Activated naive CD8-positive, alpha-beta T cell treated with anti-CD3 and anti-CD28 coated beads for 36 hours (primary cell): ENCODE results near the gene ATF2. TPM values are rescaled to one million over a fixed set of nuclear protein-coding genes. Genes with fewer than 3 reads are reported as not detected.

Source experiments
- DNase-seq: peaks from one replicate; pipeline ENCODE4 v3.0.0; 2021
- H3K27ac Mint-ChIP-seq: one replicate; pipeline ENCODE4 v1.8.0; 2022; ENCODE audit warnings: mild to moderate bottlenecking, moderate library complexity, mixed read lengths
- H3K27me3 Mint-ChIP-seq: one replicate; pipeline ENCODE4 v1.8.0; 2022; ENCODE audit warnings: mild to moderate bottlenecking, mixed read lengths
- H3K36me3 Mint-ChIP-seq: one replicate; pipeline ENCODE4 v1.8.0; 2021; ENCODE audit warnings: mild to moderate bottlenecking, mixed read lengths
- H3K4me1 Mint-ChIP-seq: one replicate; pipeline ENCODE4 v1.8.0; 2021; ENCODE audit warnings: mixed read lengths
- H3K4me3 Mint-ChIP-seq: one replicate; pipeline ENCODE4 v1.8.0; 2022; ENCODE audit warnings: mild to moderate bottlenecking, moderate library complexity, mixed read lengths
- H3K9me3 Mint-ChIP-seq: one replicate; pipeline ENCODE4 v1.8.0; 2022; ENCODE audit warnings: mixed read lengths
- total RNA-seq, 2 experiments: library from RNA; stranded (reverse); gene quantifications; one replicate each; pipeline ENCODE4 v1.2.3, GENCODE V29; 2021

Gene ATF2
- total RNA-seq, 2 experiments from 2014 or later = 43.1 to 44.5 TPM

DNA sequence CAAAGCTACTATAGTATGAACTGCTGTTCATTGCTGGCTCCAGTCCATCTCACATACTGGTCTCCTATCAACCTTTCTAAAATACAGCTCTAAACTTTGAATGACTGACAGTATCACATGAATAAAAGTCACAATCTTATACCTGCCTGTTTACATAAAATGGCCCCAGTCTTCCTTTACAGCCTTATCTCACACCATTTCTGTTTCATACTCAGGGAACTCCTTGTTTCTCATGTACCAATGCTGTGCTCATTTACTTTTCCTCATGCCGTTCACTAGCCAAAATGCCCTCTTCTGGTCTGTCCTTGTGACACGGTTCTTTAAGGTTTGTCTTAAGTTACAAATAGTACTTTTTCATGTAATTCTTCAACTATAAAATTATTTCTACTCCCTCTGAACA, 7.3 kb upstream of the ATF2 start:
- Mint-ChIP-seq H3K4me1 (peaks cover 23% of the 10 kb centered on the region), H3K27ac (no peak overlapping the region), H3K9me3 (no peaks in the 10 kb centered on the region), H3K27me3 (no peaks in the 10 kb centered on the region), H3K4me3 (no peak overlapping the region), H3K36me3 (peaks cover 38% of the 10 kb centered on the region)
- no peak for DNase-seq

DNA sequence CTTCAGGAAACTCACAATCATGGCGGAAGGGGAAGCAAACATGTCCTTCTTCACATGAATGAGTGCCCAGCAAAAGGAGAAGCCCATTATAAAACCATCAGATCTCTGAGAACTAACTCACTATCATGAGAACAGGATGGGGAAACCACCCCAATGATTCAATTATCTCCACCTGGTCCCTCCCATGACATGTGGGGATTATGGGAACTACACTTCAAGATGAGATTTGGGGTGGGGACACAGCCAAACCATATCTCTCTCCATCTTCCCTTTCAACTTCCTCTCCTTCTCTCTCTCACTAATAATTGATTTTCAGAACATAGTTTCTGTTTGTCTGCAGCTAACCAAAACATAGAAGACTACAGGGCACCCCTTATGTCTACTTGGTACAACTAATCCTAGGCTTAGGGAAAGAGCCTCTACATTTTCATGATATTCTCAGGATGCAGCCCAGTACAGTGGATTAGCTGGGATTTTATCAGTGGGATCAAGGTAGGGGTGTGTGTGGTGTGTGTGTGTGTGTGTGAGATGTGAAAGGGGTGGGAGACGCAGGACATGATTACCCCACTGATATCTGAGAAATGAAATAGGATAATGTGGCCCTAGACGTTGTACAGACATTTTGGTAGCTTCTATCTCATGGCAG, 2.8 kb upstream of the ATF2 start:
- Mint-ChIP-seq H3K9me3 (no peaks in the 10 kb centered on the region), H3K4me1 (peaks cover 17% of the 10 kb centered on the region), H3K27ac (no peak overlapping the region), H3K36me3 (peaks cover 14% of the 10 kb centered on the region), H3K4me3 (no peak overlapping the region), H3K27me3 (no peaks in the 10 kb centered on the region)
- no peak for DNase-seq

- no peaks in the 10 kb centered on the region for H3K27me3 Mint-ChIP-seq
- H3K4me3 Mint-ChIP-seq = peak overlapping the region; percentile 63
- H3K27ac Mint-ChIP-seq = peak overlapping the region; percentile 56
- H3K9me3 Mint-ChIP-seq = no peaks in the 10 kb centered on the region
- DNase-seq = no peak
- peaks cover 25% of the 10 kb centered on the region for H3K4me1 Mint-ChIP-seq
- peaks cover 9% of the 10 kb centered on the region for H3K36me3 Mint-ChIP-seq
Observed at GRCh38 chr2:175169191-175169590, 1.2 kb upstream of the ATF2 start.

DNA sequence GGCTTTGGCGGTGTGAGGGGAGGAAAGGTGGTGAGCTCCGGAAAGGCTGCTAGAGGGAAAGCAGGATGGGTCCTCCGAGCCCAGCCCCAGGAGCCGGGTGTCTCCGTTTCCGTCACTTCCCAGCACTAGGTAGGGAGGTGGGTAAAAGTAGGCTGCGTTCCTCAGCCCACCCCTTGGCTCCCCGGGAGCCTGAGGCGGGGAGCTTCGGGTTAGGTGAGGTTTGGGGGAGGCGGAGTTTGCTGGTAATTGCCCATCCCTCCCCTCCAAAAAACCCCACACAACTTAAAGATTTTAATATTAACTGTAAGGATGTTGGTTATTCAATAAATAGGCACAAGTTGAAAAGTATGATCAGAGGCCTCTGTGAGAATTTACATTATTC, 552 bp upstream of the ATF2 start:
- Mint-ChIP-seq H3K9me3 (no peaks in the 10 kb centered on the region), H3K27me3 (no peaks in the 10 kb centered on the region), H3K4me3 (peak overlapping the region; percentile 99), H3K4me1 (peaks cover 26% of the 10 kb centered on the region), H3K36me3 (peaks cover 11% of the 10 kb centered on the region), H3K27ac (peak overlapping the region; percentile 98)
- DNase-seq = no peak

- Mint-ChIP-seq H3K27ac (peak overlapping the region; percentile 98), H3K27me3 (no peaks in the 10 kb centered on the region), H3K4me3 (peak overlapping the region; percentile 99), H3K4me1 (peaks cover 26% of the 10 kb centered on the region), H3K9me3 (no peaks in the 10 kb centered on the region), H3K36me3 (peaks cover 11% of the 10 kb centered on the region)
- no peak for DNase-seq
Observed at GRCh38 chr2:175167076-175167791, 769 bp downstream of the ATF2 start.

- Mint-ChIP-seq H3K27me3 (no peaks in the 10 kb centered on the region), H3K9me3 (no peaks in the 10 kb centered on the region), H3K36me3 (peaks cover 5% of the 10 kb centered on the region), H3K4me1 (peaks cover 26% of the 10 kb centered on the region), H3K4me3 (peak overlapping the region; percentile 99), H3K27ac (no peak overlapping the region)
- no peak for DNase-seq
Observed at GRCh38 chr2:175166216-175166824, 1.7 kb downstream of the ATF2 start.

- H3K36me3 Mint-ChIP-seq = peaks cover 2% of the 10 kb centered on the region
- no peak overlapping the region for H3K27ac Mint-ChIP-seq
- H3K4me1 Mint-ChIP-seq = peaks cover 22% of the 10 kb centered on the region
- no peaks in the 10 kb centered on the region for H3K27me3 Mint-ChIP-seq
- DNase-seq = no peak
- no peak overlapping the region for H3K4me3 Mint-ChIP-seq
- H3K9me3 Mint-ChIP-seq = no peaks in the 10 kb centered on the region
Observed at GRCh38 chr2:175164235-175164634, 3.8 kb downstream of the ATF2 start.

DNA sequence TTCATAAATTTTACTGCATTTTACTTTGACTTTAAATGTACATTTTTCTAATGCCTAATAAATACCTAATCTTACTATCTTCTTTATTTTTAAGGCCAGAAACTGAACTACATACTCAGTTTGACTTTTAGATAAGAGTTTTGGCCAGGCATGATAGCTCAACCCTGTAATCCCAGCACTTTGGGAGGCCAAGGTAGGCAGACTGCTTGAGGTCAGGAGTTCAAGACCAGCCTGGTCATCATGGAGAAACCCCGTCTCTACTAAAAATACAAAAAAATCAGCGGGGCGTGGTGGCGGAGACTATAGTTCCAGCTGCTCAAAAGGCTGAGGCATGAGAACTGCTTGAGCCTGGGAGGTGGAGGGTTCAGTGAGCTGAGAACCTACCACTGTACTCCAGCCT, 9.1 kb downstream of the ATF2 start:
- H3K4me1 Mint-ChIP-seq = peaks cover 20% of the 10 kb centered on the region
- H3K36me3 Mint-ChIP-seq = peaks cover 11% of the 10 kb centered on the region
- DNase-seq = no peak
- no peak overlapping the region for H3K27ac Mint-ChIP-seq
- H3K9me3 Mint-ChIP-seq = no peaks in the 10 kb centered on the region
- H3K27me3 Mint-ChIP-seq = no peaks in the 10 kb centered on the region
- no peak overlapping the region for H3K4me3 Mint-ChIP-seq

GRCh38 chr2:175156534-175156933, 11.5 kb downstream of the ATF2 start:
- Mint-ChIP-seq H3K4me1 (peaks cover 29% of the 10 kb centered on the region), H3K9me3 (no peaks in the 10 kb centered on the region), H3K27me3 (no peaks in the 10 kb centered on the region), H3K4me3 (no peak overlapping the region), H3K36me3 (peaks cover 11% of the 10 kb centered on the region), H3K27ac (no peak overlapping the region)
- DNase-seq = no peak

GRCh38 chr2:175154661-175155082, 13.3 kb downstream of the ATF2 start:
- no peak for DNase-seq
- H3K27me3 Mint-ChIP-seq = no peaks in the 10 kb centered on the region
- no peak overlapping the region for H3K27ac Mint-ChIP-seq
- peaks cover 15% of the 10 kb centered on the region for H3K36me3 Mint-ChIP-seq
- H3K4me3 Mint-ChIP-seq = no peak overlapping the region
- H3K4me1 Mint-ChIP-seq = peaks cover 28% of the 10 kb centered on the region
- no peaks in the 10 kb centered on the region for H3K9me3 Mint-ChIP-seq

DNA sequence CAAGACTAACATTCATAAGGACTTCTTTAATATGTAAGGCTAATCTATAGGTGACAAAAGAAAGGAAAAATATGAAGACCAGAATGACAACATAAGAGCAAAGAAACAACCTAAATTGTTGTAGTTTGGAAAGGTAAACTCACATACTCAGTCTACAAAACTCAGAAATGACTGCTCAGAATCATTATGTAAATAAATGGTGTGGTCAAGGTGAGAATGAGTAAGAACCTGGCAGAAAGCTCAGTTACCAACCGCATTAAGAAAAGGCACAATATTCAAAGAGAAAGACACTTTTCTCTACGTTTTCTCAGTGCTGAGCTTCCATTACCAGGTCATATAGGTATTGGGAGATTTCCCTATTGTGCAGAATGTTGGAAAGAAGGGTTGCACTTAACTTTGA, 15.8 kb downstream of the ATF2 start:
- no peak for DNase-seq
- Mint-ChIP-seq H3K9me3 (no peaks in the 10 kb centered on the region), H3K27me3 (no peaks in the 10 kb centered on the region), H3K4me3 (no peak overlapping the region), H3K27ac (no peak overlapping the region), H3K4me1 (peaks cover 32% of the 10 kb centered on the region), H3K36me3 (peaks cover 21% of the 10 kb centered on the region)

GRCh38 chr2:175151791-175152190, 16.2 kb downstream of the ATF2 start:
- H3K27me3 Mint-ChIP-seq = no peaks in the 10 kb centered on the region
- no peaks in the 10 kb centered on the region for H3K9me3 Mint-ChIP-seq
- no peak overlapping the region for H3K4me3 Mint-ChIP-seq
- no peak overlapping the region for H3K27ac Mint-ChIP-seq
- peaks cover 29% of the 10 kb centered on the region for H3K4me1 Mint-ChIP-seq
- DNase-seq = no peak
- H3K36me3 Mint-ChIP-seq = peaks cover 20% of the 10 kb centered on the region

DNA sequence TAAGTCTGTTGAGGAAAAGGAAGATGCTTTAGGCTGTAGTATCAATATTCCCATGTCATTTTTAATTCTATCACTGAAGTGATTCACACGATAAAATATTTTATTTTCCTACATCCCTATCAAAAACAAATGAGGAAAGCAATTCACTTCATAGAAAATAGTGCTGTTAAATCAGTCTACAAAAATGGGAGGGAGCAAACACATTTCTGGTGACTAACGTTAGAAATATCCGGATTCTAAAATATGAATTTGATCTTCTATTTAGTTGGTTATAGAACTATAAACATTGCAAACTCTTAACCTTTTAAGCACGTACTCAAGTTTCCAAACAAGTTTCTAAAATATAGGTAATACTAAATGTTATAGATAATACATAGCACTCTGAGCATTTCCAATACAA, 20.8 kb downstream of the ATF2 start:
- peaks cover 28% of the 10 kb centered on the region for H3K4me1 Mint-ChIP-seq
- DNase-seq = no peak
- H3K27me3 Mint-ChIP-seq = no peaks in the 10 kb centered on the region
- peaks cover 1% of the 10 kb centered on the region for H3K9me3 Mint-ChIP-seq
- H3K27ac Mint-ChIP-seq = no peak overlapping the region
- H3K4me3 Mint-ChIP-seq = no peak overlapping the region
- peaks cover 24% of the 10 kb centered on the region for H3K36me3 Mint-ChIP-seq

- Mint-ChIP-seq H3K4me1 (peaks cover 28% of the 10 kb centered on the region), H3K27ac (no peak overlapping the region), H3K27me3 (no peaks in the 10 kb centered on the region), H3K4me3 (no peak overlapping the region), H3K9me3 (peaks cover 1% of the 10 kb centered on the region), H3K36me3 (peaks cover 16% of the 10 kb centered on the region)
- DNase-seq = no peak
Observed at GRCh38 chr2:175143678-175144077, 24.3 kb downstream of the ATF2 start.

DNA sequence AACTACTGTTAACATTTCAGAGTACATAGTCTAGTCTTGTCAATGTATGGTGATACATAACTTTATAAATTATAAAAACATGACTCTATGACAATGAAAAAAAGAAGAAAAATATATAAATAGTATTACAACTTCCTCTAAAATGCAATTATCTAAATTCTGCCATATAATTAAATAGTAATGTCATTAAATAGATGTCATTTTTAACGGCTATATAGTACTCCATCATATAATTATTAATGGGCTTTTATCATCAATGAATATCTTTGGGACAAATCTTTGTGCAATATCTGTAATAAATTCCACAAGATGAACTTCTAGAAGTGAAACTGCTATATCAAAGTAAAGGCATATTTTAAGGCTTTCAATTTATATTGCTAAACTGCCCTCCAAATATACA, 24.8 kb downstream of the ATF2 start:
- peaks cover 15% of the 10 kb centered on the region for H3K36me3 Mint-ChIP-seq
- DNase-seq = no peak
- H3K4me3 Mint-ChIP-seq = no peak overlapping the region
- peaks cover 1% of the 10 kb centered on the region for H3K9me3 Mint-ChIP-seq
- H3K4me1 Mint-ChIP-seq = peaks cover 30% of the 10 kb centered on the region
- no peak overlapping the region for H3K27ac Mint-ChIP-seq
- H3K27me3 Mint-ChIP-seq = no peaks in the 10 kb centered on the region

DNA sequence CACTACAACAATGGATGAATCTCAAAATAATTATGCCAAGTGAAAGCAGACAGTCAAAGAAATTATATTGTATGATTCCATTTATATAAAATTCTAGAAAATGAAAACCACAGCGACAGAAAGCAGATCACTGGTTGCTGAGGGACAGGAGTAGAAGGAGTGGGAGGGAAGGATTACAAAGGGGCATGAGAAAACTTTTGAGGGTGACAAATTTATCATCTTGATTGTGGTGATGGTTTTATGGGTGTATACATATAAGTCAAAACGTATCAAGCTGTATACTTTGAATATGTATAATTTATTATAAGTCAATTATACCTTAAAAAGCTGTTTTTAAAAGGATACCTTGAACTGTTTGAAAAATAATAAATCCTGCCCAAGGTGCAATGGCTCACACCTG, 27.7 kb downstream of the ATF2 start:
- no peak for DNase-seq
- no peaks in the 10 kb centered on the region for H3K27me3 Mint-ChIP-seq
- no peak overlapping the region for H3K27ac Mint-ChIP-seq
- peaks cover 39% of the 10 kb centered on the region for H3K4me1 Mint-ChIP-seq
- H3K4me3 Mint-ChIP-seq = no peak overlapping the region
- H3K36me3 Mint-ChIP-seq = peaks cover 29% of the 10 kb centered on the region
- H3K9me3 Mint-ChIP-seq = peaks cover 1% of the 10 kb centered on the region
